ENCODE measurements around the gene DCTN1. TPM values are rescaled to one million over a fixed set of nuclear protein-coding genes. Genes with fewer than 3 reads are reported as not detected.

DCTN1 gene
- total RNA-seq, 1 donor from 2014 or later: 93.1 TPM

GRCh38 chr2:74414441-74414840 lies 34.3 kb upstream of the DCTN1 start:
- DNase-seq (ENCODE audit: low read depth): no peak
- H3K4me3 ChIP-seq (ENCODE audit: low read depth, low read length): peak overlapping the region; percentile 64
- TF ChIP-seq CTCF (conservative IDR thresholded peaks at IDR 0.05; ENCODE audit: low read depth, low read length): no peak

DNA sequence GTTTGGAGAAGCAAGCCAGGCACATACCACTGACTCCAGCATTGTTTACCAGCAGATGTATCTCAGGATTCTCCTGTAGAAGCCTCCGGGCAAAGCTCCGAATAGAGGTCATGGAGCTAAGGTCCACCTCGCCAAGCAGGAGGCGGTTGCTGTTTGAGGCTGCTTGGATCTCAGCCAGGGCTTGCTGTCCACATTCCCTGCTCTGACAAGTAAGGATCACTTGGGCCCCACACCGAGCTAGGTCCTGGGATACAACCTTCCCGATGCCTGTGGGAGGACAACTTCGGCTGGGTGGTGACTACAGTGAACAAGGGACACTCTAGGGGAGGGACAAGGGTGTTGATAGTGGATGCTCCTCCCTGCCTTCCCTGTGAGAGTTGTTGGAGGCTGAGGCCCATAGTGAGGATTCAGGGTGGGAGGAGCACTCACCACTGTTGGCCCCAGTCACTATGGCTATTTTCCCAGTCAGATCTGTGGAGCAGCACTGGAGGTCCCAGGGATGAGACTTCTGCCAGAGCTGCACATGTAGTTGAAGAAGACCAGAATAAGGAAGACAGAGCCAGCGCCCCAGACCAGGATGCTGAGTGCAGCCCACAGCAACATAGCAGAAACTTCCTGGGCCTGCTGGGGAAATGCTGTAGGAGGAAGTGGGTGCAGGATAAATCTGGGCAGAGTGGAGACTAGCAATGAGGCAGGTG lies 33.0 kb upstream of the DCTN1 start:
- TF ChIP-seq CTCF (conservative IDR thresholded peaks at IDR 0.05; ENCODE audit: low read depth, low read length): no peak
- H3K4me3 ChIP-seq (ENCODE audit: low read depth, low read length): no peak overlapping the region
- no peak for DNase-seq (ENCODE audit: low read depth)

DNA sequence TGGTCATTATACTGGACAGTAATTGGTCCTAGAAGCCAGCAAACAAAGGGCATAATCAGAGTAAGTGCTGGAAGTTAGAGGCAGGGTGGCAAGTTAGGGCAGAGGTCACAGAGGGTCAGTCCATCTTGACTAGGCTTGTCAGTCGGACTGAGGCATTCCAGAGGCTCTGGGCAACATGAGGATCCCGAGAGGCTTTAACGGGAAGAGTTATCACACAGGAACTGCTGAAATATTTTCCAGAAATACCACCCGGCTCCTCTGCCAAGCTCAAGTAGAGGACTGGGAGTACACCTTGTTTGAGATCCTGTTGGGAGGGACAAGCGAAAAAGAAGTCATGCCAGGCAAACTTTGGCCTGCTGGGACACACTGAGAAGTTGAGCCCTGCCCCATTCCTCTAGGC lies 27.6 kb upstream of the DCTN1 start:
- no peak for DNase-seq (ENCODE audit: low read depth)
- no peak overlapping the region for H3K4me3 ChIP-seq (ENCODE audit: low read depth, low read length)
- TF ChIP-seq CTCF (conservative IDR thresholded peaks at IDR 0.05; ENCODE audit: low read depth, low read length): no peak

- DNase-seq (ENCODE audit: low read depth): peak; percentile 31
- no peak overlapping the region for H3K4me3 ChIP-seq (ENCODE audit: low read depth, low read length)
- no peak for TF ChIP-seq CTCF (conservative IDR thresholded peaks at IDR 0.05; ENCODE audit: low read depth, low read length)
Measured at GRCh38 chr2:74406035-74406434, 25.9 kb upstream of the DCTN1 start.

- no peak overlapping the region for H3K4me3 ChIP-seq (ENCODE audit: low read depth, low read length)
- TF ChIP-seq CTCF (conservative IDR thresholded peaks at IDR 0.05; ENCODE audit: low read depth, low read length): no peak
- no peak for DNase-seq (ENCODE audit: low read depth)
Measured at GRCh38 chr2:74401891-74402290, 21.8 kb upstream of the DCTN1 start.

DNA sequence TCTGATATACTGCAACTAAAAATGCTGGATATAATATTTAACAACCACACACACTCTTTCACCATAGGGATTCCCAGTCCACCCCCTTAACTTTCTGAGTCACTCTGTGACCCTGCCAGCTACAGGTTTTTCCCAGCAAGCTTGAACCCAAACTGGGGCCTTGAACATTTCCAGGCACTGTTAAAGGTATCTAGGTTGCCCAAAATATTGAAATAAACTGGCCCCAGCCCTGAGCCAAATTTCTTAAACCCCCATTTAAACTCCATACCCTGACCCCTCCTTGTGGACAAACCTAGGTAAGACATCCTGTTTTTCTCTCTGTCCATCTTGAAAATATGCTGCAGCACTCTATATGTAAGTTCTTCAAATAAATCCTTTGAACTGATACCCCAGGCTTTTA lies 19.7 kb upstream of the DCTN1 start:
- no peak for DNase-seq (ENCODE audit: low read depth)
- no peak overlapping the region for H3K4me3 ChIP-seq (ENCODE audit: low read depth, low read length)
- peak; percentile 67 for TF ChIP-seq CTCF (conservative IDR thresholded peaks at IDR 0.05; ENCODE audit: low read depth, low read length)

GRCh38 chr2:74396149-74396548 lies 16.0 kb upstream of the DCTN1 start:
- no peak for DNase-seq (ENCODE audit: low read depth)
- TF ChIP-seq CTCF (conservative IDR thresholded peaks at IDR 0.05; ENCODE audit: low read depth, low read length): no peak
- H3K4me3 ChIP-seq (ENCODE audit: low read depth, low read length): no peak overlapping the region
